K562 (cell line): ENCODE results near the gene SMARCC1. TPM values are rescaled to one million over a fixed set of nuclear protein-coding genes. Genes with fewer than 3 reads are reported as not detected.

Experiments
- ATAC-seq: fragments of 200-7000 bp; cut with Tn5 transposase; 3 replicates; pipeline ENCODE4 v1.9.1; 2020; ENCODE audit warnings: moderate library complexity
- BruUV-seq: library from RNA; stranded (reverse); fragments of 400-500 nt; replicated peaks from 2 replicates; lab custom pipeline; 2021; lab: Mats Ljungman, UMichigan
- CTCF ChIA-PET: fragments of 300-600 bp; formaldehyde crosslinking; extraction: SDS; loops from one replicate; lab custom pipeline; 2021; ENCODE audit warnings: low intra/inter-chr PET ratio; lab: Yijun Ruan, JAX
- POLR2A ChIA-PET: fragments of 300-600, 350-650 bp; sonication (Branson Sonifier 250); formaldehyde crosslinking; extraction: SDS; loops from one replicate; lab custom pipeline; 2021; ENCODE audit warnings: antibody characterized with exemption, inconsistent platforms; lab: Yijun Ruan, JAX
- DNase-seq, 4 experiments: peaks; one replicate each; pipeline versions ENCODE4 v3.0.0 to v3.0.0-alpha.2; 2011 to 2018; ENCODE audit warnings: low spot score in 3 of 4, mixed read lengths in 3 of 4; ENCODE audit errors: extremely low read depth in 1 of 4
- FAIRE-seq: peaks from 2 replicates; lab custom pipeline; 2011; peaks lifted over from hg19 to GRCh38; lab: Jason Lieb, UNC
- H2AFZ ChIP-seq: 2 replicates; pipeline ENCODE4 v1.6.0; 2011; ENCODE audit warnings: low read depth, low read length, control low read depth, inconsistent platforms
- H3K27ac ChIP-seq: fragments of 200-600 bp; 3 replicates; pipeline ENCODE4 v1.8.0; 2011; ENCODE audit warnings: low read depth, mild to moderate bottlenecking, control low read depth, inconsistent platforms, low read length, moderate library complexity, mixed read lengths; ENCODE audit errors: extremely low read depth
- H3K27me3 ChIP-seq, 2 experiments: fragments of 300-600 bp in 1 of 2; 2 replicates in 1 of 2; 3 replicates in 1 of 2; pipeline versions ENCODE4 v1.6.0 to v1.8.0; 2011; ENCODE audit warnings: inconsistent platforms in 2 of 2, low read length in 2 of 2, mild to moderate bottlenecking in 1 of 2, mixed read lengths in 1 of 2, moderate library complexity in 1 of 2; ENCODE audit not compliant: control insufficient read depth in 2 of 2, insufficient read depth in 2 of 2
- H3K36me3 ChIP-seq: fragments of 300-600 bp; 3 replicates; pipeline ENCODE4 v1.8.0; 2011; ENCODE audit warnings: mild to moderate bottlenecking, low read length, inconsistent platforms; ENCODE audit not compliant: control insufficient read depth, insufficient read depth
- H3K4me1 ChIP-seq, 2 experiments: fragments of 200-600 bp in 1 of 2; replicated peaks in 1 of 2; 2 replicates in 1 of 2; 3 replicates in 1 of 2; pipeline versions ENCODE4 v1.5.1 to v1.8.0; 2011; ENCODE audit warnings: inconsistent platforms in 2 of 2, low read length in 2 of 2, mild to moderate bottlenecking in 1 of 2, mixed read lengths in 1 of 2, moderate library complexity in 1 of 2; ENCODE audit not compliant: control insufficient read depth in 2 of 2, insufficient read depth in 2 of 2
- H3K4me2 ChIP-seq: 2 replicates; pipeline ENCODE4 v1.6.1; 2011; ENCODE audit warnings: low read length, control low read depth, inconsistent platforms, mixed read lengths; ENCODE audit not compliant: insufficient read depth
- H3K4me3 ChIP-seq: fragments of 200-600 bp; sonication (generic), shearing (Covaris generic); 2 replicates; pipeline ENCODE4 v1.5.1; 2016; ENCODE audit warnings: control low read depth, inconsistent platforms
- H3K79me2 ChIP-seq: fragments of 200-600 bp; 3 replicates; pipeline ENCODE4 v1.8.0; 2011; ENCODE audit warnings: low read length, inconsistent platforms; ENCODE audit not compliant: control insufficient read depth, insufficient read depth
- H3K9ac ChIP-seq, 2 experiments: 2 replicates each; pipeline versions ENCODE4 v1.6.0 to v1.6.1; 2011; ENCODE audit warnings: low read depth in 2 of 2, low read length in 2 of 2, control low read depth in 1 of 2, inconsistent platforms in 1 of 2, mild to moderate bottlenecking in 1 of 2, mixed read lengths in 1 of 2; ENCODE audit not compliant: insufficient read depth in 1 of 2
- H3K9me1 ChIP-seq: one replicate; pipeline ENCODE4 v1.6.0; 2011; ENCODE audit warnings: inconsistent platforms, mild to moderate bottlenecking, low read length, moderate library complexity; ENCODE audit not compliant: control insufficient read depth, insufficient read depth
- H3K9me3 ChIP-seq: replicated peaks from 2 replicates; pipeline ENCODE4 v1.5.1; 2011; ENCODE audit warnings: low read depth, low read length, inconsistent platforms; ENCODE audit not compliant: control insufficient read depth, insufficient read depth
- H4K20me1 ChIP-seq: replicated peaks from 2 replicates; pipeline ENCODE4 v1.6.1; 2011; ENCODE audit warnings: low read length, inconsistent platforms, mixed read lengths; ENCODE audit not compliant: control insufficient read depth, insufficient read depth
- CBX3 ChIP-seq, 2 experiments: IDR thresholded peaks; 1 replicate in 1 of 2; 2 replicates in 1 of 2; pipeline ENCODE4 v1.6.1; 2012; ENCODE audit warnings: inconsistent platforms in 2 of 2, low read length in 2 of 2, borderline replicate concordance in 1 of 2, control low read depth in 1 of 2
- PHB2 ChIP-seq: fragments of 450-650 bp; IDR thresholded peaks from 2 replicates; pipeline ENCODE4 v1.6.1; 2017; ENCODE audit warnings: low read depth
- TAF9B ChIP-seq: fragments of 450-650 bp; IDR thresholded peaks from 2 replicates; pipeline ENCODE4 v1.6.1; 2018; ENCODE audit warnings: mild to moderate bottlenecking; ENCODE audit not compliant: partially characterized antibody
- TRIM24 ChIP-seq, 2 experiments: fragments of 450-650 bp; IDR thresholded peaks; 2 replicates each; pipeline ENCODE4 v1.6.1; 2016
- TRIM28 ChIP-seq: fragments of 450-650 bp; IDR thresholded peaks from 2 replicates; pipeline ENCODE4 v1.6.1; 2017
- ZFP1 ChIP-seq: fragments of 450-650 bp; formaldehyde crosslinking; IDR thresholded peaks from 2 replicates; pipeline ENCODE4 v1.4.0; 2020; ENCODE audit warnings: mild to moderate bottlenecking, mixed read lengths
- ZNF280A ChIP-seq: fragments of 450-650 bp; IDR thresholded peaks from 2 replicates; pipeline ENCODE4 v1.6.1; 2018; ENCODE audit warnings: mild to moderate bottlenecking, low read depth; ENCODE audit not compliant: partially characterized antibody
- WGBS: fragments of 100-300 bp; shearing (Covaris generic); methylation state at CpG from one replicate; pipeline ENCODE4 v1.1.6; 2016; ENCODE audit warnings: low coverage, mixed read lengths; ENCODE audit not compliant: insufficient coverage; ENCODE audit errors: missing lambda C conversion rate; 5-methylcytosine and 5-hydroxymethylcytosine counted together
- in situ Hi-C: fragments of 300-500 bp; cut with MboI; formaldehyde crosslinking; loops from 4 replicates; pipeline ENCODE4 v1.15.0; 2018; ENCODE audit warnings: inconsistent platforms, mixed read lengths
- intact Hi-C: fragments of 100-400 bp; cut with micrococcal nuclease; formaldehyde crosslinking; loops from 2 replicates; pipeline ENCODE4 v1.14.2; 2022
- polyA plus RNA-seq, 8 experiments: library from polyadenylated mRNA; depleted of rRNA in 4 of 8; stranded (reverse) in 5 of 8; unstranded in 3 of 8; fragments of >200 nt; fragmentation: Nextera tagmentation in 2 of 8; fragmentation: Illumina TruSeq in 1 of 8; extraction: Ambion mirVana in 2 of 8; extraction: Trizol in 1 of 8; gene quantifications; 2 replicates each; pipeline versions ENCODE4 v1.2.1 to v1.2.3, GENCODE V29; 2011 to 2014; ENCODE audit warnings: inconsistent platforms in 1 of 8, missing spikeins in 1 of 8
- total RNA-seq, 7 experiments: library from RNA; depleted of rRNA in 6 of 7; stranded (reverse); fragments of >200 nt in 6 of 7; fragmentation: Illumina TruSeq in 2 of 7; extraction: Trizol in 2 of 7; gene quantifications; 2 replicates each; pipeline versions ENCODE4 v1.2.1 to v1.2.3, GENCODE V29; 2011 to 2021; ENCODE audit warnings: low replicate concordance in 1 of 7

Gene SMARCC1
- total and polyA plus RNA-seq, 9 of the 15 experiments (the other 6 are each of a cell fraction or from before 2014, with no cell fraction given) = 20.7 to 199 (median 66.0) TPM

DNA sequence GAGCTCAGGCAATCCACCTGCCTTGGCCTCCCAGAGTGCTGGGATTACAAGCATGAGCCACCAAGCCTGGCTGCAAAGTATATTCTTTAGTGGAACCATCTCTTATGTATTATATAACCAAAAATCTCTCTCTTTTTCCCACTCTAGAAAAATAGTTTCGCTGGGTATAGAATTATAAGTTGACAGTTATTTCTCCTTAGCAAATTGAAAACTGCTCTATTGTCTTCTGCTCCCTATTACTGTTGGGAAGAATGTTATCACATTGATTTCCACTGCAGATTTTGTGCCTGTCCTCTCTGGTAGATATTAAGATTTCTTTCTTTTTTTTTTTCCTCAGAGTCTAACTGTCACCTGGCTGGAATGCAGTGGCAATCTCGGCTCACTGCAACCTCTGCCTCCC, 11.0 kb upstream of the SMARCC1 start:
- POLR2A ChIA-PET = no interaction called here
- H3K27me3 ChIP-seq = no peaks in the 10 kb centered on the region
- CTCF ChIA-PET = interaction anchor here (1.6 kb wide), 1 partner anchor 270 kb away, joined by 5 read pairs; no protein-coding TSS in a partner anchor

More for the DNA sequence above, 11.0 kb upstream of the SMARCC1 start:
- 58% methylated on average over 2 of the region's 2 CpGs for WGBS
- Histone ChIP-seq H3K4me2 (no peak overlapping the region), H3K9me3 (peaks cover 10% of the 10 kb centered on the region), H3K27ac (no peak overlapping the region), H3K9me1 (no peaks in the 10 kb centered on the region), H3K4me3 (no peak overlapping the region), H4K20me1 (no peaks in the 10 kb centered on the region), H3K79me2 (no peaks in the 10 kb centered on the region), H3K9ac (no peak overlapping the region), H3K36me3 (no peaks in the 10 kb centered on the region), H3K4me1 (peaks cover 4 to 11% of the 10 kb centered on the region in 2 experiments; a peak in 2 of 5 replicates), H2AFZ (no peak overlapping the region)
- in situ Hi-C loops (no loop called here), intact Hi-C loops (no loop called here)
- FAIRE-seq (no peak), ATAC-seq (no peak), DNase-seq (no peak)
- no TSS peak for BruUV-seq
- TF ChIP-seq CBX3 (IDR thresholded peaks at IDR 0.05; ENCODE audit: borderline replicate concordance in 1 of 2, low read length in 2 of 2) = peak in 1 of 2 experiments; percentile 84; a peak in 2 of 3 replicates
- TF ChIP-seq ZNF280A = peak; percentile 65
- no peak for TF ChIP-seq PHB2
- TF ChIP-seq TRIM24 (IDR thresholded peaks at IDR 0.05) = peak in 1 of 2 experiments; percentile 53; a peak in 1 of 4 replicates
- peak; percentile 89 for TF ChIP-seq ZFP1 (CRISPR knock-in tag)
- TF ChIP-seq TAF9B = no peak
- peak; percentile 94 for TF ChIP-seq TRIM28
